Measurements from ENCODE around the gene SLC25A33. TPM values are rescaled to one million over a fixed set of nuclear protein-coding genes. Genes with fewer than 3 reads are reported as not detected.

The SLC25A33 gene
- total and polyA plus RNA-seq, 2 donors = 2.8 to 3.7 TPM

DNA sequence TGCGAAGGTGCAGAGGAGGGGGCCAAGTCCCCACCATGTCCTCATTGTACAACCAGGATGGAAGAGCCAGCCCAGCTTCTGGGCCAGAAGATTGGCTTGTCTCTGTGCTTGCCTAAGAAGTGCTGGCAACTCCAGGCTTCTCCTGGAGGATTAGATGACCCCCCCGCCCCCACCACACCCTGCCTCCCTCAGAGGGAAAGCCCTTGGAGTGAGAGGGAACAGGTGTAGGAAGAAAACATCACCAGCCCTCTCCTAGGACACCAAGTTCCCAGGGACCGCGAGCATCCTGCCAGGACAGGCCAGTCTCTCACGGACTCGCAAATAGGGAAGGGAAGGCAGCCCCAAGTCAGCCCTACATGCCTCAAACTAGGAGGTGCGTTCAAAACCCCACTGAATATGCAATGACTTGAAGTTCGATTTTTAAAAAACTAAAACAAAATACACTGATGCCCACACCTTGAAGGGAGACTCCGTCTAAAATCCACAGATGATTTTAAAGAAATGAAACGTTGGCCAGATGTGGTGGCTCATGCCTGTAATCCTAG is 20.7 kb upstream of the SLC25A33 start:
- 81% methylated on average over 10 of the region's 10 CpGs for WGBS
- no peaks in the 10 kb centered on the region for H3K36me3 ChIP-seq (ENCODE audit: insufficient read depth)
- H3K4me1 ChIP-seq (ENCODE audit: insufficient read depth) = no peaks in the 10 kb centered on the region
- DNase-seq (ENCODE audit: extremely low spot score) = no peak
- H3K27ac ChIP-seq (ENCODE audit: low read depth) = no peak overlapping the region
- no peak overlapping the region for H3K4me3 ChIP-seq (ENCODE audit: low read depth, low read length)

DNA sequence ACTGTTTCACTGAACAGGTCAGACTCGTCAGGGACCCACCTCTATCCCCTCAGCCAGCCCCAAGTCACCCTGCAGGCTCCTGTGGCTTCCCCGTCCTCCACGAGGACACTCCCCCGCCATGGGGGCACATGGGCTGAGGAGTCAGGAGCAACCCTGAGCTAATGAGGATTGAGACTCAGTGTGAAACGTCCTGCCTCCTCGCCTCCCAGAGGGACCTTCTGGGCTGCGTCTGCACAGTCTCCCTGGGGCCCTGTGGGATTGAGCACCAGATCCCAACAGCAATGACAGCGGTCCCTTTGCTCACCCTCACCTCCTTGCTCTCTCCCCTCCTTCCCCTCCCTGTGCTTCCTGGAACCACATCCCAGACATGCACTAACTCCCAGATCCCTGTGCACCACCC is 18.9 kb upstream of the SLC25A33 start:
- WGBS = 41% methylated on average over 8 of the region's 8 CpGs
- no peak for DNase-seq (ENCODE audit: extremely low spot score)
- Histone ChIP-seq H3K36me3 (ENCODE audit: insufficient read depth) (no peaks in the 10 kb centered on the region), H3K27ac (ENCODE audit: low read depth) (no peak overlapping the region), H3K4me3 (ENCODE audit: low read depth, low read length) (no peak overlapping the region), H3K4me1 (ENCODE audit: insufficient read depth) (no peaks in the 10 kb centered on the region)

DNA sequence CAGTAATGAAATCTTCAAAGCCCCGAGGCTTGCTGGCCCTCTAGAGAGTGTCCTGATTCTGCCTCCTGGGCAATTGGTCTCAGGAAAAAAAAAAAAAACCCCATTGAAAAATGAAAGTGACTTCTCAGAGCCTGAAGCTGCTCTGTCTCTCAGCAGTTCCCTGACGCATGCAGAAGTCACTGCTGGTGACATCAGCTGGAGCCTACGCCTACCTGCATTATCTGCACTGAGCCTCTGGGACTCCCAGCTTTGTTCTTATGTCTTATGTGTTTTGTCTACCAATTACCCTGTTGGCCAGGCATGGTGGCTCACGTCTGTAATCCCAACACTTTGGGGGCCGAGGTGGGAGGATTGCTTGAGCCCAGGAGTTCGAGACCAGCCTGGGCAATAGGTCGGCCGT is 10.1 kb upstream of the SLC25A33 start:
- no peak overlapping the region for H3K4me3 ChIP-seq (ENCODE audit: low read depth, low read length)
- no peaks in the 10 kb centered on the region for H3K36me3 ChIP-seq (ENCODE audit: insufficient read depth)
- no peaks in the 10 kb centered on the region for H3K4me1 ChIP-seq (ENCODE audit: insufficient read depth)
- 75% methylated on average over 8 of the region's 8 CpGs for WGBS
- no peak for DNase-seq (ENCODE audit: extremely low spot score)
- H3K27ac ChIP-seq (ENCODE audit: low read depth) = no peak overlapping the region

DNA sequence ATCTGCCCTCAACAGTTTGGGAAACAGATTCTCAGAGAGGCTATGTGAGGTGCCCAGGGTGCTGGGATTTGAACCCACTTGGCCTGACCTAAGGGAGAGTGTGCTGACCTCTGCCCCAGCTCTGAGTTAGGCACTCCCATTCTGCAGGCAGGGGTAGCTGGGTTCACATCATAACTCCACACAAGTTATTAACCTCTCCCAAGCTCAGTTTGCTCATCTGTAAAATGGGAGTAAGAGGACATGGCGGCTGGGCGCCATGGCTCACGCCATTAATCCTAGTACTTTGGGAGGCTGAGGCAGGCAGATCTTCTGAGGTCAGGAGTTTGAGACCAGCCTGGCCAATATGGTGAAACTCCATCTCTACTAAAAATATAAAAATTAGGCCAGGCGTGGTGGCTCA is 8.9 kb upstream of the SLC25A33 start:
- H3K4me1 ChIP-seq (ENCODE audit: insufficient read depth) = no peaks in the 10 kb centered on the region
- H3K27ac ChIP-seq (ENCODE audit: low read depth) = no peak overlapping the region
- H3K4me3 ChIP-seq (ENCODE audit: low read depth, low read length) = no peak overlapping the region
- DNase-seq (ENCODE audit: extremely low spot score) = no peak
- WGBS = 98% methylated on average over 4 of the region's 4 CpGs
- no peaks in the 10 kb centered on the region for H3K36me3 ChIP-seq (ENCODE audit: insufficient read depth)

DNA sequence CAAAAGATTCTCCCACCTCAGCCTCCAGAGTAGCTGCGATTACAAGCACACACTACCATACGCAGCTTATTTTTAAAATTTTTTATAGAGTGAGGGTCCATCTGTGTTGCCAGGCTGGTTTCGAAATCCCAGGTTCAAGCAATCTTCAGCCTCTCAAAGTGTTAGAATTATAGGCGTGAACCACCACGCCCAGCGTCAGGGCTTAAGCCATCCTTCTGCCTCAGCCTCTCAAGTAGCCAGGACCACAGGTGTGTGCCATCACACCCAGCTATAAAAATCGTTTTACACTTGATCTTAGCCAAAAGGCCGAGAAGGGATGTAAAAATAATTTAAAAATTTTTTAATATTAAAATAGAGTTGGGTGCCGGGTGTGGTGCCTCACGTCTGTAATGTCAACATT is 4.3 kb upstream of the SLC25A33 start:
- no peaks in the 10 kb centered on the region for H3K4me1 ChIP-seq (ENCODE audit: insufficient read depth)

DNA sequence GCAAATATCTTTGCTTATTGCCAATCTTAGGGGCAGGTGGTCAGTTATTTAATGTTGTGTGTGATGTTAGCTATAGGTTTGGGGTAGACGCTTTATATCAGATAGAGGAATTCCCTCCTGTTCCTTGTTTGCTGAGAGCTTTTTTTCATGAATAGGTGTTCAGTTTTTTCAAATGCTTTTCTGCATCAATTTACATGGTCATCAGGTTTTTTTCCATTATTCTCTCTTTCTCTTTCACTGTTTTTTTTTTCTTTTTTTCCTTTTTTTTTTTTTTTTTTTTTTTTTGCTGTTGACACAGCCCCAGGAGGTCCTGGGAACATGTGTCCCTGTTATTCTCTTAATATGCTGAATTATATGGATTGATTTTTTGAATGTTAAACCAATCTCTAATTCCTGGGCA is 3.0 kb upstream of the SLC25A33 start:
- no peaks in the 10 kb centered on the region for H3K4me1 ChIP-seq (ENCODE audit: insufficient read depth)
- DNase-seq (ENCODE audit: extremely low spot score) = no peak
- H3K27ac ChIP-seq (ENCODE audit: low read depth) = no peak overlapping the region
- no peaks in the 10 kb centered on the region for H3K36me3 ChIP-seq (ENCODE audit: insufficient read depth)
- H3K4me3 ChIP-seq (ENCODE audit: low read depth, low read length) = no peak overlapping the region
- 92% methylated on average over 1 of the region's 1 CpG for WGBS

More for the DNA sequence above, 4.3 kb upstream of the SLC25A33 start:
- WGBS = 68% methylated on average over 10 of the region's 10 CpGs
- DNase-seq (ENCODE audit: extremely low spot score) = no peak
- no peaks in the 10 kb centered on the region for H3K36me3 ChIP-seq (ENCODE audit: insufficient read depth)
- no peak overlapping the region for H3K4me3 ChIP-seq (ENCODE audit: low read depth, low read length)
- H3K27ac ChIP-seq (ENCODE audit: low read depth) = no peak overlapping the region

DNA sequence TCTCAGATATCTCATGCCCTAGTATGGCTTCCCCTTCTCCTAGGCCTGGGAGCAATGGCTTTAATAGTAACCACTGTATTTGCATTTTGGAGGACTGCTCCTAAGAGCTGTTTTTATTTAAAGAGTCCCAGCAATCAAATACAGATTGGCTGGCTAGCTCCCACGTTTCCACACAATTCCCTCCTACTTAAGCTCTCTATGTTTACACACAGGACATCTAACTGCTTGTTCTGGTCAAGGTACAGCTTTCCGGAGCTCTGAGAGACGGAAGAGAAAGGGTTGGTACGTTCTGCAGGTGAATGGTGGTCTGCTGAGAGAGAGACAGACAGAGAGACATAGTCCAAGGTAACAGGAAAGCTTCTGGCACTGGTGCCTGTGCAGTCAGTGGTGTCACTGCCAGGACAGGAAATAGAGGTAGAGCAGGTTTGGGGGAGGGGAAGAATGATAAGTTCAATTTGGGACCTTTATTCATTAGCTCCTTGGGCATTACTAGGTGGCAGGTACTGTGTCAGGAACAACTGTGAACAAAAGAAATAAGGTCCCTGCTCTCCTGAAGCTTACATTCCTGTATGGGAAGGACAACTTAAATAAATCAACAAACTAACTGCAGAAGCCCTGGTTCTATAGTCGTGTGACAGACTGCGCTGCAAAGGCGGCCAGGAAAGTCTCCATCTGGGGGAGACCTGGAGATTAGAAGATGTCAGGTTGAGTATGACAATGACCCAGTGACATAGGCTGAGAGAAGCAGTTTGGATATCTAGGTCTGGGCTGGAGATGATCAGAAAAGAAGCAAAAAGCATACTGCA is 1.2 kb upstream of the SLC25A33 start:
- Histone ChIP-seq H3K4me3 (ENCODE audit: low read depth, low read length) (no peak overlapping the region), H3K36me3 (ENCODE audit: insufficient read depth) (no peaks in the 10 kb centered on the region), H3K4me1 (ENCODE audit: insufficient read depth) (no peaks in the 10 kb centered on the region), H3K27ac (ENCODE audit: low read depth) (peak overlapping the region; percentile 28)
- WGBS = 74% methylated on average over 7 of the region's 7 CpGs
- peak; percentile 40 for DNase-seq (ENCODE audit: extremely low spot score)

DNA sequence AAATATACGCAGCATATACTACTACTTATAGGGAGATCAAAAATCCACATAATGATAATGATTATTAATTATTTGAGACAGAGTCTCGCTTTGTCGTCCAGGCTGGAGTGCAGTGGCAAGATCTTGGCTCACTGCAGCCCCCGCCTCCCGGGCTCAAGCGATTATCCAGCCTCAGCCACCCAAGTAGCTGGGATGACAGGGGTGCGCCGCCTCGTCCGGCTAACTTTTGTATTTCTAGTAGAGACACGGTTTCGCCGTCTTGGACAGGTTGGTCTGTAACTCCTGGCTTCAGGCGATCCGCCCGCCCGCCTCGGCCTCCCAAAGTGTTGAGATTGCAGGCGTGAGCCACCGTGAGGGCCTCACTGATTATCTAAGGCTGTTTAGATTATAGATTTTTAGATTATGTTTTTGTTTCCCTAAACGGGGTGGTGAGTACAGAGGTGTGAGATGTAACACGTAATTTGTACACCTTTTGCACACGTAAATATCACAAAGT is 548 bp upstream of the SLC25A33 start:
- WGBS = 81% methylated on average over 23 of the region's 23 CpGs
- H3K27ac ChIP-seq (ENCODE audit: low read depth) = peak overlapping the region; percentile 24
- no peaks in the 10 kb centered on the region for H3K4me1 ChIP-seq (ENCODE audit: insufficient read depth)
- no peaks in the 10 kb centered on the region for H3K36me3 ChIP-seq (ENCODE audit: insufficient read depth)
- DNase-seq (ENCODE audit: extremely low spot score) = no peak
- H3K4me3 ChIP-seq (ENCODE audit: low read depth, low read length) = no peak overlapping the region

DNA sequence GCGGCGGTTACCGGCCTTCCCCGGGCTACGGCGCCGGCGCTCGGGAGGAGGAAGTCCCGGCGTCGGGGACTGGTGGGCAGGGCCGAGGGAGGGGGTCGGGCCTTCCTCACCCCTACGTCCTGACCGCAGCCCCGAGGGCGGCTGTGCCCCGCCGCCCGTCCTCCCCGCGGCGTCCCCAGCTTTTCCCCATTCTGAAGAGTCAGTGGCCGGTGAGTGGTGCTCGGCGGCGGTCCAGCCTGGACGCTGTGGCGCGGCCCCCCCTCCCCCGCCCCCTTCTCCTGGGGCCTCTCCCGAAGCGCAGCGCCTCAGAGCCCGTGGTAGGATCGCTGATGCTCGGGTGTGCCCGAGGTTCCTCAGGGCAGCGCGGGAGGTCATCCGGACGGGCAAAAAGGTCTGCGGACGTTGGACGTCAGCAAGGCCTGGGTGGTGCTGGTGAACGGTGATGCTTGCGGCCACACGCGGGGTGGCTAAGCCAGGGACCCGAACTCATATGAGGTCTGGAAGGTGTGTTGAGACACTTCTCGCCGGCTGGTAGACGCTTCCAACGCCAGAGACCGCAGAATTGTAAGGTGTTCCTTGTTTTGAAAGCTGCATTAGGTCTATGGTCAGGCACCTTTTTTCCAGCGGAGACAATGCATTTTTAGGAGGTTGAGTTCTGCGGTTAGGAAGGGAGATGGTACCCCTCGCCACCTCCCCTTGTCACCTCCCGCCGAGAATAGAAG is 725 bp downstream of the SLC25A33 start:
- Histone ChIP-seq H3K4me3 (ENCODE audit: low read depth, low read length) (peak overlapping the region; percentile 76), H3K4me1 (ENCODE audit: insufficient read depth) (no peaks in the 10 kb centered on the region), H3K27ac (ENCODE audit: low read depth) (peak overlapping the region; percentile 75), H3K36me3 (ENCODE audit: insufficient read depth) (no peaks in the 10 kb centered on the region)
- no peak for DNase-seq (ENCODE audit: extremely low spot score)
- WGBS = 6% methylated on average over 61 of the region's 61 CpGs

DNA sequence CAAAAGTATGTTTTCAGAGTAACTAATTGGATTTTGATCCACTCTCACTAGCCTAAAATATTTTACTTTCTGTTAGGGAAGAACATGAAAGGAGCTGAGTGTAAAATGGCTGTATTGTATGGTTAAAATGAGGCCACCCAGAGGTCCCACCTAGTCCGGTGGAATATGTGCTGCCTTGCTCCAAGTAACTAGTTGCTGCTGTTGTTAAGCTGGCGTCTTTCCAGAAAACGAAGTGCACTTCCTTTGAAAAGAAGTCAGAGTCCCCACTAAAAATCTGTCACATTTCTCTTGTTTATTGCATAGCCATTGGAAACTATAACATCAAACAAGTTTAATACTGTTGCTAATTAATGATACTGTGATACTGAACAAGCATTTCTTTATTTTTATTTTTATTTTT is 3.2 kb downstream of the SLC25A33 start:
- no peaks in the 10 kb centered on the region for H3K4me1 ChIP-seq (ENCODE audit: insufficient read depth)

DNA sequence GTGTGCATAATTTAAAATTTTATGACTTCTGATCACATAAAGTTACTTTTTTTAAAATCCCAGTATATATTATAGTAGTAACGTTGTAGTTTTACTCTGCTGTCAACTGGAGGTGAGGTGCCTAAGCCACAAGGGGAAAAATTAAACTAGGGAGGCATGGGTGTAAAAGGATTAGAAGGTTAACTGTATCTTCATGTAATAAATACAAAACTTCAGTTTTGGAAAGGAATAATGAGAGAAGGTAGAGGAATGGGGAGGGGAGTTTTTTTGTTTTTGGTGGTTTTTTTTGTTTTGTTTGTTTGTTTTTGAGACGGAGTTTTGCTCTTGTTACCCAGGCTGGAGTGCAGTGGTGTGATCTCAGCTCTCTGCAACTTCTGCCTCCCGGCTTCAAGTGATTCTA is 5.7 kb downstream of the SLC25A33 start:
- Histone ChIP-seq H3K4me3 (ENCODE audit: low read depth, low read length) (no peak overlapping the region), H3K36me3 (ENCODE audit: insufficient read depth) (no peaks in the 10 kb centered on the region), H3K27ac (ENCODE audit: low read depth) (no peak overlapping the region), H3K4me1 (ENCODE audit: insufficient read depth) (no peaks in the 10 kb centered on the region)
- 84% methylated on average over 3 of the region's 3 CpGs for WGBS
- no peak for DNase-seq (ENCODE audit: extremely low spot score)

More for the DNA sequence above, 3.2 kb downstream of the SLC25A33 start:
- WGBS = 22% methylated on average over 3 of the region's 3 CpGs
- DNase-seq (ENCODE audit: extremely low spot score) = no peak
- Histone ChIP-seq H3K4me3 (ENCODE audit: low read depth, low read length) (no peak overlapping the region), H3K27ac (ENCODE audit: low read depth) (no peak overlapping the region), H3K36me3 (ENCODE audit: insufficient read depth) (no peaks in the 10 kb centered on the region)

DNA sequence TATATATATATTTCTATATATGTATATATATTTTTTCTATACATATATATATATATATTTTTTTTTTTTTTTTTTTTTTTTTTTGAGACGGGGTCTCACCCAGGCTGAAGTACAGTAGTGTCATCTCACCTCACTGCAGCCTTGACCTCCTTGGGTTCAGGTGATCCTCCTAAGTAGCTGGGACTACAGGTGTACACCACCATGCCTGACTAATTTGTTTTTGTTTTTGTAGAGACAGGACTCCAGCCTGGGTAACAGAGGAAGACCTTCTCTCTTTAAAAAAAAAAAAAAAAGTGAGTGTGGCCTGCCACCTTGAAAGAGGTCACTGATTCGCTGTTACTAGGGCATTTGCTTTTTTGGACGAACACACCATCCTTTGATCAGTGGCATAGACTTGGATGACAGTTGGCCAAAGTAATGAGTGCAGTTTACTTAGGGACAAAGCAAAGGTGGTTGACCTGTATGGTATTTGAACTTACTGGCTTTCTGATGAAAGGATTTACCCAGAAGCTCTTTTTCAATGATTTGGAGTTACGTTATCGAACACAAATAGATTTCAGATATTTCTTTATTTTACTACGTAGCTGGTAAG is 10.8 kb downstream of the SLC25A33 start:
- no peak for DNase-seq (ENCODE audit: extremely low spot score)
- Histone ChIP-seq H3K4me3 (ENCODE audit: low read depth, low read length) (no peak overlapping the region), H3K27ac (ENCODE audit: low read depth) (no peak overlapping the region), H3K4me1 (ENCODE audit: insufficient read depth) (no peaks in the 10 kb centered on the region), H3K36me3 (ENCODE audit: insufficient read depth) (no peaks in the 10 kb centered on the region)
- WGBS = 95% methylated on average over 6 of the region's 6 CpGs

DNA sequence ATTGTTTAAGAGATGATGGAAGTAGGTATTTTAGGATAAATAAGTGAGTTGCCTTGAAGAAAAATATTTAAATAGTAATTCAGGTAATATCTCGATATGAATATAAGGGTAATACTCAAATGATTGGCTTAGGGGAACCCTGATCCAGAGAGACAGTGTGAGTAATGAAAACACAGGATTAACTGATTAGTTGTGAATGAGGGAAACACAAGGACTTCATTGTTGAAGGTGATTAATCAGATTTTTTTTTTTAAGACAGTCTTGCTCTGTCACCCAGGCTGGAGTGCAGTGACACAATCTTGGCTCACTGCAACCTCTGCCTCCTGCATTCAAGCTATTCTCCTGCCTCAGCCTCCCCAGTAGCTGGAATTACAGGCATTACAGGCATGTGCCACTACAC is 12.7 kb downstream of the SLC25A33 start:
- Histone ChIP-seq H3K4me1 (ENCODE audit: insufficient read depth) (no peaks in the 10 kb centered on the region), H3K4me3 (ENCODE audit: low read depth, low read length) (no peak overlapping the region), H3K36me3 (ENCODE audit: insufficient read depth) (no peaks in the 10 kb centered on the region), H3K27ac (ENCODE audit: low read depth) (no peak overlapping the region)
- no peak for DNase-seq (ENCODE audit: extremely low spot score)
- WGBS = 96% methylated on average over 1 of the region's 1 CpG
